ENCODE results near the gene ARHGAP26. TPM values are rescaled to one million over a fixed set of nuclear protein-coding genes. Genes with fewer than 3 reads are reported as not detected.

Gene ARHGAP26
- total and polyA plus RNA-seq, 2 donors (not counting 3 experiments of a cell fraction or from before 2014, with no cell fraction given): 3.1 to 16.2 TPM

DNA sequence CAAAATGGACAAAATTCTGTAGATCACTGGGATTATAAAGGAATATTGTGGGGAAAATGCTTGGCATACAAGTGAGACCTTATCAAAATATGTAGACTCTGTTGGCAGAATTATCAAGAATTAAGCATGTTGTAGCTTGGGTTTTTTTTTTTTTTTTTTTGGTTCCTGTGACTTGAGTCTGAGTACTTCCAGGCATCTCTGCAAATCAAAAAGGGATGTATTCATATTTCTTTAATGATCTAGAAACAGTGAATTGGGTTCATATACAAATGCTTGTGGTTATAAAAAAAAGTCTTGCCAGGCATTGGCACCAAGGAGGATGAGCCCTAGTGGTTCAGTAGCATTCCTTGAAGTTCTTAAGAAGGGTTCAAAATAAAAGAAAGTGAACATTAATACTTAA lies 292.2 kb downstream of the ARHGAP26 start:
- Histone ChIP-seq H3K9ac (replicated peaks; ENCODE audit: extremely low read depth, insufficient read depth, low read length) (no peak overlapping the region), H3K27ac (ENCODE audit: insufficient read depth, low read depth, low read length) (no peak overlapping the region), H3K9me3 (replicated peaks; ENCODE audit: control insufficient read depth, insufficient read depth, low read length) (no peaks in the 10 kb centered on the region), H3K4me3 (replicated peaks in 1 of 3; ENCODE audit: insufficient read depth in 1 of 3, low read depth in 1 of 3, low read length in 3 of 3) (no peak overlapping the region), H3K4me2 (ENCODE audit: insufficient read depth, low read length) (no peak overlapping the region), H3K4me1 (ENCODE audit: control insufficient read depth, extremely low read depth, insufficient read depth, low read length) (peaks cover 66% of the 10 kb centered on the region), H2AFZ (ENCODE audit: low read depth, low read length) (no peak overlapping the region), H4K20me1 (replicated peaks; ENCODE audit: control insufficient read depth, extremely low read depth, insufficient read depth, low read length) (no peaks in the 10 kb centered on the region), H3K9me1 (replicated peaks; ENCODE audit: control insufficient read depth, extremely low read depth, insufficient read depth, low read length) (no peaks in the 10 kb centered on the region), H3K79me2 (ENCODE audit: control insufficient read depth, insufficient read depth, low read length) (no peaks in the 10 kb centered on the region), H3K36me3 (ENCODE audit: control insufficient read depth in 2 of 2, extremely low read depth in 1 of 2, insufficient read depth in 2 of 2, low read length in 2 of 2) (no peaks in the 10 kb centered on the region), H3K27me3 (ENCODE audit: control insufficient read depth in 2 of 2, insufficient read depth in 2 of 2, low read length in 2 of 2) (no peaks in the 10 kb centered on the region)
- TF ChIP-seq POLR2AphosphoS5 (IDR thresholded peaks at IDR 0.05; ENCODE audit: insufficient read depth, low read depth, low read length): no peak
- TF ChIP-seq EZH2 (IDR thresholded peaks at IDR 0.05; ENCODE audit: borderline replicate concordance, low read depth, low read length, severe bottlenecking): no peak
- DNase-seq (ENCODE audit: low read depth, low spot score) (no peak), FAIRE-seq (no peak)
- dilution Hi-C loops (cut with MboI; ENCODE audit: extremely low pct_ligation_motif_present, low sequenced_read_pairs) (no loop called here), intact Hi-C loops (cut with micrococcal nuclease) (no loop called here)
- ChIA-PET POLR2A (no interaction called here), CTCF (interaction anchor here (1.2 to 2.7 kb wide), 3 partner anchors 21 to 1080 kb away, joined by 3 to 11 read pairs (median 4); partner anchors contain the start of gene NR3C1)
- no TSS peak for BruUV-seq (replicated peaks)

DNA sequence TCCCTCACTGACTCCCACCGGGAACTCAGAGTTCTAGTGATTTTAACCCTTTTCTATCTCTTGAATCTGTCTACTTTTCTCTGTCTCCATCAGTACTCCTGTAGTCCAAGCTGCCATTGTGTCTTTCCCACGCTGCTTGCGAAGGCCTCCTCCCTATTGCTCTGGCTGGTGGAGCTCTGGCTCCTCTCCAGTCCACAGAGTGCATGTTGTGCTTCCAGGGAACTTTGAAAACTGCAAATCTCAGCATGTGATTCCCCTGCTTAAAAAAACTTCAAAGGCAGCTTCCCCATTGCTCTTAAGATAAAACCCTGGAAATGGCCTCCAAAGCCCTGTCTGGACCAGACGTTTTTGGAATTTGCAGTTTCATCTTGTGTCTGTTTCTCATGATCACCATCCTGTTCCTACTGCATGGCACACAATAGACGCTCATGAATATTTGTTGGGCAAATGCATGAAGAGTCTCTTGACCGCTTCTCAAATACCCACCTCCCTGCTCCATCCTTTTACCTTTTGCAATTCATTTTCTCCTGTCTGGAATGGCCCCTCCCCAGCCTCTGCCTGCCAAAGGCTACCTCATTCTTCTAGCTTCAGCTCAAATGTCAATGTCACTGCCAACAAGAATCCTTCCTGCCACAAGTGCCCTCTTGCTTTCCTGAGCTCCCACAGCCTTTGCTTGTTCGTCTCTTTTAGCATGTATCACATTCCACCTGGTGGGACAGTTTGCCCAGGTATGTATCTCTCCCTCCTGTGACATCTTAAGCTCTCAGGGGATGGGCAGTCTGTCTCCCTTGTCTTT lies 293.2 kb downstream of the ARHGAP26 start:
- DNase-seq (ENCODE audit: low read depth, low spot score) (no peak), FAIRE-seq (no peak)
- CTCF ChIA-PET: interaction anchor here (1.0 to 2.7 kb wide), 5 partner anchors 10 to 1079 kb away, joined by 3 to 11 read pairs (median 4); partner anchors contain the start of gene NR3C1
- dilution Hi-C loops (cut with MboI; ENCODE audit: extremely low pct_ligation_motif_present, low sequenced_read_pairs) (no loop called here), intact Hi-C loops (cut with micrococcal nuclease) (no loop called here)
- POLR2A ChIA-PET: interaction anchor here (0.8 kb wide), 1 partner anchor 63 kb away, joined by 5 read pairs; no protein-coding TSS in a partner anchor
- TF ChIP-seq EZH2 (IDR thresholded peaks at IDR 0.05; ENCODE audit: borderline replicate concordance, low read depth, low read length, severe bottlenecking) (no peak), POLR2AphosphoS5 (IDR thresholded peaks at IDR 0.05; ENCODE audit: insufficient read depth, low read depth, low read length) (no peak), MYC (IDR thresholded peaks at IDR 0.05; ENCODE audit: low read depth, low read length) (no peak), JUN (IDR thresholded peaks at IDR 0.05; ENCODE audit: borderline replicate concordance, insufficient read depth, insufficient read length, low read depth) (no peak)
- TF ChIP-seq, protein P1, sequence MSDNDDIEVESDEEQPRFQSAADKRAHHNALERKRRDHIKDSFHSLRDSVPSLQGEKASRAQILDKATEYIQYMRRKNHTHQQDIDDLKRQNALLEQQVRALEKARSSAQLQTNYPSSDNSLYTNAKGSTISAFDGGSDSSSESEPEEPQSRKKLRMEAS (IDR thresholded peaks at IDR 0.05; ENCODE audit: insufficient read depth, insufficient read length): no peak
- TF ChIP-seq, protein P2, sequence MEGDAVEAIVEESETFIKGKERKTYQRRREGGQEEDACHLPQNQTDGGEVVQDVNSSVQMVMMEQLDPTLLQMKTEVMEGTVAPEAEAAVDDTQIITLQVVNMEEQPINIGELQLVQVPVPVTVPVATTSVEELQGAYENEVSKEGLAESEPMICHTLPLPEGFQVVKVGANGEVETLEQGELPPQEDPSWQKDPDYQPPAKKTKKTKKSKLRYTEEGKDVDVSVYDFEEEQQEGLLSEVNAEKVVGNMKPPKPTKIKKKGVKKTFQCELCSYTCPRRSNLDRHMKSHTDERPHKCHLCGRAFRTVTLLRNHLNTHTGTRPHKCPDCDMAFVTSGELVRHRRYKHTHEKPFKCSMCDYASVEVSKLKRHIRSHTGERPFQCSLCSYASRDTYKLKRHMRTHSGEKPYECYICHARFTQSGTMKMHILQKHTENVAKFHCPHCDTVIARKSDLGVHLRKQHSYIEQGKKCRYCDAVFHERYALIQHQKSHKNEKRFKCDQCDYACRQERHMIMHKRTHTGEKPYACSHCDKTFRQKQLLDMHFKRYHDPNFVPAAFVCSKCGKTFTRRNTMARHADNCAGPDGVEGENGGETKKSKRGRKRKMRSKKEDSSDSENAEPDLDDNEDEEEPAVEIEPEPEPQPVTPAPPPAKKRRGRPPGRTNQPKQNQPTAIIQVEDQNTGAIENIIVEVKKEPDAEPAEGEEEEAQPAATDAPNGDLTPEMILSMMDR (IDR thresholded peaks at IDR 0.05; ENCODE audit: extremely low read depth in 1 of 2, insufficient read depth in 1 of 2, low read depth in 1 of 2, low read length in 2 of 2): no peak
- H3K9ac ChIP-seq (replicated peaks; ENCODE audit: extremely low read depth, insufficient read depth, low read length): no peak overlapping the region
- H3K4me3 ChIP-seq (replicated peaks in 1 of 3; ENCODE audit: insufficient read depth in 1 of 3, low read depth in 1 of 3, low read length in 3 of 3): no peak overlapping the region
- no TSS peak for BruUV-seq (replicated peaks)
- no peak overlapping the region for H2AFZ ChIP-seq (ENCODE audit: low read depth, low read length)
- no peaks in the 10 kb centered on the region for H3K79me2 ChIP-seq (ENCODE audit: control insufficient read depth, insufficient read depth, low read length)
- H3K4me1 ChIP-seq (ENCODE audit: control insufficient read depth, extremely low read depth, insufficient read depth, low read length): peaks cover 59% of the 10 kb centered on the region
- no peaks in the 10 kb centered on the region for H3K9me1 ChIP-seq (replicated peaks; ENCODE audit: control insufficient read depth, extremely low read depth, insufficient read depth, low read length)
- H3K4me2 ChIP-seq (ENCODE audit: insufficient read depth, low read length): no peak overlapping the region
- no peaks in the 10 kb centered on the region for H3K9me3 ChIP-seq (replicated peaks; ENCODE audit: control insufficient read depth, insufficient read depth, low read length)
- H4K20me1 ChIP-seq (replicated peaks; ENCODE audit: control insufficient read depth, extremely low read depth, insufficient read depth, low read length): no peaks in the 10 kb centered on the region
- peak overlapping the region; percentile 12 for H3K27ac ChIP-seq (ENCODE audit: insufficient read depth, low read depth, low read length)
- no peaks in the 10 kb centered on the region for H3K27me3 ChIP-seq (ENCODE audit: control insufficient read depth in 2 of 2, insufficient read depth in 2 of 2, low read length in 2 of 2)
- H3K36me3 ChIP-seq (ENCODE audit: control insufficient read depth in 2 of 2, extremely low read depth in 1 of 2, insufficient read depth in 2 of 2, low read length in 2 of 2): no peaks in the 10 kb centered on the region
